ENCODE measurements around the gene EQTN. TPM values are rescaled to one million over a fixed set of nuclear protein-coding genes. Genes with fewer than 3 reads are reported as not detected.

Gene EQTN
- 0.51 TPM for total RNA-seq

- no peak for DNase-seq
These were observed at the start of gene EQTN for GRCh38 chr9:27297050-27297449. TSS of gene EQTN (minus strand) at chr9:27297150. CDS start at chr9:27297055, 95 bp downstream.

DNA sequence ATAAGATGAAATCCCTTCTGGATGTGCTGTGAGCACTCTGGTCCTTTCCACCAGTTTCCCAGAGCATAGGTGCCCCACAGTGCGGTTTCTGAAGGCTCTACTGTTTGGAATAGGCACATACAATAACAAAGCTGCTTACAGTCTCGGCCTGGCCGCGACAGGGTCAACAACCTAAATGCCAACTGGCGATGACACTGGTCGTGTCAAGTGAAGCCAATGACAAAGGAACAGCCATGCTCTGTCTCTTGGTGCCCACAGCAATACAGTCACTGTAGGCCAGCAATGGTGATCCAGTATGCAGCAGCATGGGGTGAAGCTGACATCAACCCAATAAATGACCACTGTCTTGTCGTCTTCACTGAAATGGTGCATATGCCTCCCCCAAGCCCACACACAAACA, 47.8 kb upstream of the EQTN start:
- DNase-seq = no peak

DNA sequence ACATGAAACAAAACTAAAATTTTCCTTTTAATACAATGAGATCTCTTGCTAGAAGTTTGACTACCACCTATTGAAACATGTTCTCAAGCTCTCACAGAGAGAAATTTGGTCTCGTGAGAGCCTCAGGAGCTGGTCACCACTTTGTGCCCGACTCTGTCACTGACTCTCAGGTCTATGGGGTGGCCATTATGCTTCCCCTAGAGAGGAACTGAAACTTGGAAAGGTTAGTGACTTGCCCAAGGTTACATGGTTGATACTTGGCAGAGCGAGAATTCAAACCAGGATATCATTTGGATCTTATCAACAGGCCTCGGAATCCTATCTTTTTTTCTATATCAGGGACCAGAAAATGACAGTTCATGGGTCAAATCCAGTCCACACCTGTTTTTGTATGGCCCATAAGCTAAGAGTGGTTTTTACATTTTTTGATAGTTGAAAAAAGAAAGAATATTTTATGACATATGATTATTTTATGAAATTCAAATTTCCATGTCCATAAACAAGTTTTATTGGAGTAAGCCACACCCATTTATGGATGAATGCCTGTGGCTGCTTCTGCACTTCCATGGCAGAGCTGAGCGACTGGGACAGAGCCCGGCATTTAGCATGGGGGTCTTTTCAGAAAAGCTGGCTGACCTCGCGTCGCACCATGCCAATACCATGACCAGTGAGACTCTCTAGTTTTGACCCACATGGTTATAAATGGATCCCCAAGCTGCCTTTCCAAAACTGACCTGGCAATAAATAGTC, 44.8 kb upstream of the EQTN start:
- no peak for DNase-seq

GRCh38 chr9:27340961-27341511, 44.1 kb upstream of the EQTN start:
- no peak for DNase-seq

GRCh38 chr9:27340285-27340674, 43.3 kb upstream of the EQTN start:
- DNase-seq = no peak

DNA sequence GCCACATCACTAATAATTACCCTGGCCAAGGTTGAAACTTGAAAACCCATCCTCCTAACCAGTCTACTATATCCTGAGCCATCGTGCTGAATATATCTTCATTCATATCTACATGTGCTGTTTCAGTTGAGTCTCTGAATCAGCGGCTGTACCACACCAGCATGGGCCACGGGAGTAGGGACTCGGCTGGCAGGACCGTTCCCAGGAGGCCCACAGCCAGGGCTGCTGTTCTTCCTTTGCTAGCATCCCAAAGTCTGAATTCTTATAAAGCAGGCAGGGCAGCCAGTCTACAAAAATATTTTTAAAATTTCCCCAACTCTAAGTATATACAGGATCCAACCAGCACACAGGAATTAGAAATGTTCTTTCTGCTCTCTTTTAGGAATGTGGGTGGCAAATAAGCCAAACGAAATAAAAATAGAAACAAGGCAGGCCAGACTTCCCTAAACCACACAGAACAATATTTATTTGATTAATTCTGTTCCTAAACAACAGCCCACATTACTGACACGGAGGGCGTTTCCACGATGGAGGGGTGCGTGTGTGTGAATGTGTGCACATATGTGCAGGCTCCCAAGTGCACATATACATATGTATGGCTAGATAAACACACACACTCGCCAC, 42.8 kb upstream of the EQTN start:
- DNase-seq = no peak

DNA sequence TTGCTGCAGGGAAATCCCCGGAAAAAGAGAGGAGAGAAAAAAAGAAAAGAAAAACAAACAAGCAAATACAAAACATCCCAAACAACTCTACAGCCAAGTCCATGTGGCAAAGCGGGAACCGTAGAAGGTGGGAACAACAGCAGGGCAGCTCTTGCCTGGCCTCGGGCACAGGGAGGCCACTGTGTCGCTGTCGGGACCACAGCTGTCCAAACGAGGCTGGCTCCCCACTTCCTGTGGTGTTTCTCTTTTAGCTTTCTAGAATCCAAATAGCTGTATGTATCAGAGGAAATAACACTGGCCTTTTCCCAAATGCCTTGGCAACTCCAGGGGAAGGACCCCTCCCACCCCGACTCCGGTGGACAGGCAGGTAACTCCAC, 41.6 kb upstream of the EQTN start:
- DNase-seq = no peak

GRCh38 chr9:27337833-27338526, 41.0 kb upstream of the EQTN start:
- no peak for DNase-seq

- peak; percentile 54 for DNase-seq
These were observed 40.3 kb upstream of the EQTN start for GRCh38 chr9:27337236-27337635.

DNA sequence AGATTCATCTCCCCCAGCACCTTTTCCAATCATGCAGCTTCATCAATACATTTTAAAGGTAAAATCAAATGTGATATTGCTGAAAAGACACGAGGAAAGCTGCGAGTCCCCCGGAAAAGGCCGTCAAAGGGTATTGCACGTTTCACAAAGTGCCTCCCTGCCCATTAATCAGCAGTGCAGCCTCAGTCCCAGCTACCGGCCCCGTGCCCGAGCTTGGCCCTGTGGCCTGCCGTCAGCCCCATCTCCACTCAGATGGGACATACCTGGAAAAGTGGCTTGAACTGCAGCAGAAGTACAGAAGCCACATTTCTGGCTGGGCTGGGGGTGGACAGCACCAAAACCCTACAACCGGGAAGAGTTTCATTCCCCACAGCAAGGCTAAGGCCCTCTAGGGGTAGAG, 39.9 kb upstream of the EQTN start:
- DNase-seq = no peak

DNA sequence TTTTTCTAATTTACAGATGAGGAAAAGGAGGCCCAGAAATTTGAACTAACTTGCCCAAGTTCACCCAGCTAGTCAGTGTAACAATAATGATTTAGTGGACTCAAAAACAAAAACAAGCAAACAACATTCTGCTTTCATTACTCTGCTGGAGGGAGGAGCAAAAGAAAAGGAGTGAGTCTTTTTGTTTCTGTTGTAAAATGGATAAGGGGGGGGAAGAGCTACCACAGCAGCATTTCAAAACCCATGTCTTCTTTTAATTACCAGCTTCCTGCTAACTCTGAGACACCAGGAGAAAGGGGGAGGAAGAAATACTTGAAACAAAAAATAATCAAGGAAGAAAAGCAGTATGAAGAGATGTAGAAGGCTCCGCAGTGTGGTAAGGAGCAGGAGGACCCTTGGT, 39.2 kb upstream of the EQTN start:
- no peak for DNase-seq

GRCh38 chr9:27335075-27335474, 38.1 kb upstream of the EQTN start:
- no peak for DNase-seq

DNA sequence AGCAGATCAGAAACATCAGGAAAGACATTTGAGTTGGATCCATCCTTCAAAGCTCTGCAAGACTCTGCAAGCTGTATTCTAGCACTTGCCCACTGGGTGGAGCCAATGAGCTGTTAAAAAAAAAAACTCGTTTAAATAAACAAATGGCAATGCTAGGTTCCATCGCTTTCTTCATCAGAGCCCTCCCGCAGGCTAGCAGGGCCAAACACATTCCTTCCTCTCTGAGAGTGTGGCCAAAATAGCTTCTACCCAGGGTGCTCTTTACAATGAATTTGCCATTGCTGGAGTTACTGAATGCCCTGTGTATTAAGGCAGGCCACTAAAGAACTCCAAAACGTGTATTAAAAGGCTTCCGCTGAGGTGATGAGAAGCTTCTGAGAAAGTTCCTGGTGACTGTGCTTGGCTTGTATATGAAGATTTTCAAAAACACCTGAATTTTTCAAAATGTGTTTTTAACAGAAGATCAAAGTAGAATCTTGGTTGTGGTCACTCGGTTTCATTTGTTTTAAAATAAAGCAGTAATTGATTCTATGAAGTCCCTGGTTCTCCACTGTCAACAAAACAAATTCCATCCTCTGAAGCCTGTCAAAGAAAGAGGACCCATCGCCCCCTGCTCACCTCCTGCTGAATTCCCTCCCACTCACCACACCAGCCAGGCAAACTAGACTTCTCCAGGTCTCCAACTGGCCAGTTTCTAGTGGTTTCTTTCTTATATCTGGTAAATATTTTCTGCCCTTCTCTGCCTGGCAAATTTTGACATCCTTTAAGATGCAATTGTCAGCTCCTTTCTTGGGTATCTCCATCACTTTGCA, 36.5 kb upstream of the EQTN start:
- DNase-seq = peak; percentile 95

GRCh38 chr9:27331393-27331792, 34.4 kb upstream of the EQTN start:
- no peak for DNase-seq

DNA sequence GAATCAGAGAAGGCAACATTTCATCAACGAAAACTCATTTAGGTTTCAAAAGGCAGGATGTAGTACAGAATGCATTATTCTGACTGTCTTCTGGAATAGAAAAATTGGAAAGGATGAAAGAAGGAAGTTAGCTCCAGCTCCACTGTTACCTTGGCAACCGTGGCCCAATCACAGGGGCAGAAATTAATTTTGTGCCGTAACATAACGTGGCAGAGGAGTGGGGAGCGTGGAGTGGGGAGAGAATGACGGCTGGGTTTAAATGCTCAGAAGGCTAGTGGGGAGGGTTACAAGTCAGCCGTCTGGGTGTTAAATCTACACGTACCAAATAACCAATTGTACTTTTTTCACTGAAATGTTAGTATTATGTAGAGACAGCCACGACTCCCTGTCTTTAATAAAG, 32.3 kb upstream of the EQTN start:
- no peak for DNase-seq

DNA sequence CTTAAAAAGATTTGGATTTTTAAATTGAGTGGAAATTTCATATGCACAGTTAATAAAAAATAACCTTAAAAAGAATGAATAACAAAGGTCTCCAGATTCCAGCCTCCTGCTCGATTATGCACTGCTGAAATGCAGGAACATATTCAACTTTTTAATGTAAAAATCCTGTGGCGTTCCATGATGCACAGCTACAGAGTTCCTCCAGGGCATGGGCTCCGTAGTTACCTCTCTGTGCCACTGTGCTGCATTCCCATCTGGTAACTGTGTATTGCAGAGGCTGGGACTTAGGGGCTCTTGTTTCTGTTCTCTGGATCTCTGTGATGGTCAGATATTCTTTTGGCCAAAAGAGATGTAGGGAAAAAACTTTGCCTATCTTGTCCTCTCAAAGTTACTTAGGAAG, 31.5 kb upstream of the EQTN start:
- no peak for DNase-seq

DNA sequence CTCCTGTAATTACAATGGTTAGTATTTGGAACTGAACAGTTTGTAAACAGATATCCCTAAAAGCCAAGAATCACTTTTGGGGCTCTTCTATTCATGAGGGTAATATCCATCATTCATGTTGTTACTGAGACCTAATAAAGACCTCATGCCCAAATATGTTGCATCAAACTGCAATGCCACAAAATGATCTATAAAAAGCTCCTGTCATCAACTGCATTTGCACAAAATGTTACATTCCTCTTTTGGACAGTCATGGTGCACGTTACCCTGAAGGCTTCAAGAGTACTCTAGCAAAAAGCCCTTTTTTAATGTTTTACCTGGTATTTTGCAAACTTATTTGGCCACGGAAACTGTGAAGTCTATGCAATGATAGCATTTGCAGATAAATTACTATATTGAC, 14.2 kb upstream of the EQTN start:
- DNase-seq = no peak

DNA sequence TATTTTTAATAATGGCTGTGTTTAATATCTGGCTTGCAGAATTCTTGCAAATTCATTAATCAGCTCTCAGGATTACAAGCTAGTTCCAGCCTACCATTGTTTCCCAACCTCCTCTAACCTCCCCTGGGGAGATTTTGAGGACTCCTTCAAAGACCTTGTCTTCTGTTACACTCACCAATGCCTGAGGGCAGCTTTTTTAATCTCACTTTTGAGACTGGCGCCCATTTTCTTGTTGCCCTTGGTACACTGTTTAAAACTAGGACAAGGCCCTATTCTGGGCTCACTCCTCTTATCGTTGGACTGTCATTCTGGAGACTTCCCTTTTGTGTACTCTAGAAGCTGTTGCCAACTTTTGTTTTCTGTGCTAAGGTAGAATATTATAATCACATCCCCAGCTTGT, 13.6 kb upstream of the EQTN start:
- no peak for DNase-seq

DNA sequence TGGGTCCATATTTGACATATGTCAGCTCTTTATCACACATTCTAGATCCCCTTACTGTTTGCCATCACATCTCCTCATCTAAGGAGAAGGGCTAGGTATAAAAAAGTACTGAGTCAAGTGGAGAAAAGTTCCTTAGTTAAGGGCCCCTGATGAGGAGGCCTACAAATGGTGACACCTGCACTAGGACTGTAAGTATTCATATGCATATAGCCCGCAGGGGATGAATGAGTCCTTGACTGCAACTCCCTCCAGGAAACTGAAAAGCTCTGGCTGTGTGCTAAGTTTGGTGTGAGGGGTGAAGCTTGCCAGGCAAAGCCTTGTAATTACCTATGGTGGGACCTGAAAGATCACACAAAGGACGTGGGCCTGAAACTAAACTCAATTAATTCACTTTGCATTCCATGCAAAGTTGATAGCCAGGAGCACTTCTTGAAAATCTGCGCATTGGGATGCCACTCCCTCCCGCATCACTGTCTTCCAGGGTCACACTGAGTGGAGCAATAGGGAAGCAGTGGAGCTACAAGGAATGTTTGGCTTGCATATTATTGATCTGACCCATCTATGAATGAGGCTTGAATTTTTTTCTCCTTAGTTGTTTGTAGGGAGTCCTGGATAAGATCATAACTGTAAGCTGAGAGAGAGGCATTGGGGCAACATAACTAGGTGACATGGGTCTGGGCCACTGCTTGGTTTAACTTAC, 11.9 kb upstream of the EQTN start:
- DNase-seq = no peak

- DNase-seq = peak; percentile 6
These were observed 7.6 kb upstream of the EQTN start for GRCh38 chr9:27304521-27304920.

DNA sequence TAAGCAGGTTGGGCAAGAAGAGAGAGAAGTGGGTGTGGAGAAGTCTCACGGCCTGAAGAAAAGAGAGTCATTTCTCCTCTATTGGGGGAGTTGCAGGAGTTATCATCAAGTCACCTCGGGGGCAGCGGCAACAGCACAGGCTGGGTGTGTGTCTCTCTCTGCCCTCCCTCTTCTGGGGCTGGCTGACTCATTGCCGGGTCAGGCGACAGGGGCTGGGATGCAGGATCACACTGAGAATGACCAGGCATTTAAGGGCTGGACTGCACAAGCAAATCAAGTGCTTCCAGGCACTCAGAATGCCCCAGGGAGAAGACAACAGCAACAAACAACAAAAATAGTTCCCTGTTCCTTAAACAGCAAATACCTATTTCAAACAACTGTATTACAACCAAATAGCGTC, 6.3 kb upstream of the EQTN start:
- peak; percentile 9 for DNase-seq

DNA sequence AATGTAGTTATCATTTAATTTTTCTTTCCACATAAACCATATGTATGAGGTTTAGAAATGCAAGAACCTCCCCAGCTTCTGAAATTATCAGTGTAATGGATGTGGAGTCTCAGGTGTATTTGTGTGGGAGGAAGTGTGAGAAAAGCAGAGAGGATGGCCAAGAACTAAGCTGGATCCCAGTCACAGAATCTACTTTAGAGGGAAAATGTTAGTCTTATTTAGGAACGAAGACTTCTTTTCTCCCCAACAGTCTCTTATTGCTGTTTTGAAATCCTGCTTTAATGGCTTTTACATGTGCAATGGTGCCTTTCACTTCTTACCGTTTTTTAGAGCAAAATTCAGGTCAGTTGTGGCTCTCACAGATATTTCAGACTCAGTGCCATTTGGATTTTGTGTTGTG, 3.0 kb downstream of the EQTN start:
- DNase-seq = peak; percentile 51

Measured in tongue (tissue), 2 donors.